GM20431 (cell line): ENCODE measurements around the gene DDN.

Experiments used
- in situ Hi-C: fragments of 300-500 bp; cut with MseI, MboI; formaldehyde crosslinking; loops from one replicate; pipeline ENCODE4 v1.15.0; 2020; ENCODE audit warnings: low sequenced_read_pairs; ENCODE audit not compliant: unreplicated experiment

DDN gene

GRCh38 chr12:48986720-48987291 lies 12.4 kb downstream of the DDN start:
- in situ Hi-C loops, result no loop called here

GRCh38 chr12:48985901-48986300 lies 13.3 kb downstream of the DDN start:
- in situ Hi-C loops, result no loop called here

DNA sequence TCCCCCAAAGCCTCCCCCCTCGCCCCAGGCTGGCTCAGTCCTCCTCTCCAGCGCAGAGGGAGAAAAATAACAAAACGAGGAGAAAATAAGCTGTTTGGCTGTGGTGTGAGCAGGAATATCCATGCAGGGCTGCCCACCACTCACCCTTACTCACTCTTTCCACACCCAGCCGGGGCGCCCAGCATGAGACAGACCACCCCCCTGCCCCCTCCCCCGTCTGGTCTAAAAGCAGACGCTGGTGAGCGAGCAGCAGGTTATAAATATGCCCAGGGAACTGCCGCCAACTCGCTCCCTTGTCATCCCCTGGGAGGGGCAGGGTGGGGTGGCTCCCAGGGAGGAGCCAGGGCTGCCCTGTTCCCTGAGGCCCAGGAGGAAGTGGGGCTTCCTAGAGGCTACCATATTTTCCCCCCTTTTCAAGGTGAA lies 13.7 kb downstream of the DDN start:
- in situ Hi-C loops, result no loop called here

DNA sequence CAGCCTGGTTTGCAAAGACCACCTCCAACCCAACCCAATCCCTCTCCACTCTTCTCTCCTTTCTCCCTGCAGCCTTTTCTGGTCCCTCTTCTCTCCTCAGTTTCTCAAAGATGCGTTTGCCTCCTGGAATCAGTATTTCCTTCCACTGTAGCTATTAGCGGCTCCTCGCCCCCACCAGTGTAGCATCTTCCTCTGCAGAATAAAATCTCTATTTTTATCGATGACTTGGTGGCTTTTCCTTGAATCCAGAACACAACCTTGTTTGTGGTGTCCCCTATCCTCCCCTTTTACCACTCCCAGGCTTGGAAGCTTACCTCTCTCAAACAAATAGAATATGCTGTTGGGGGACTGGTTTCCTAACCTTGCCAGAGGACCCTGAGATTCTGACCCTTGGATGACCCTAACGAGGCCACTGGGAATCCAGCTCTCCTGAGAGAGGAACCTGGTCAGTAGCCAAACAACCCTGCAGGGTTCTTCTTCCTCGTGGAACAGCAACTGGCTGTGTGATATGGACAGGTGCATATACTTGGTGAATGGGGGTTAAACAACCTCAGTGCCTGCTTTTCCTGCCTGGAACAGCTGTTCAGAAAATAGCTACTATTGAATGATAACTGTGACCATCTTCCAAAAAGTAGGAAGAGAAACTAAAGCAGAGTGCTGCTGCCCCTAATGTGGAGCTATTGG lies 16.6 kb downstream of the DDN start:
- in situ Hi-C loops, result no loop called here

GRCh38 chr12:48981757-48982157 lies 17.4 kb downstream of the DDN start:
- in situ Hi-C loops, result no loop called here

DNA sequence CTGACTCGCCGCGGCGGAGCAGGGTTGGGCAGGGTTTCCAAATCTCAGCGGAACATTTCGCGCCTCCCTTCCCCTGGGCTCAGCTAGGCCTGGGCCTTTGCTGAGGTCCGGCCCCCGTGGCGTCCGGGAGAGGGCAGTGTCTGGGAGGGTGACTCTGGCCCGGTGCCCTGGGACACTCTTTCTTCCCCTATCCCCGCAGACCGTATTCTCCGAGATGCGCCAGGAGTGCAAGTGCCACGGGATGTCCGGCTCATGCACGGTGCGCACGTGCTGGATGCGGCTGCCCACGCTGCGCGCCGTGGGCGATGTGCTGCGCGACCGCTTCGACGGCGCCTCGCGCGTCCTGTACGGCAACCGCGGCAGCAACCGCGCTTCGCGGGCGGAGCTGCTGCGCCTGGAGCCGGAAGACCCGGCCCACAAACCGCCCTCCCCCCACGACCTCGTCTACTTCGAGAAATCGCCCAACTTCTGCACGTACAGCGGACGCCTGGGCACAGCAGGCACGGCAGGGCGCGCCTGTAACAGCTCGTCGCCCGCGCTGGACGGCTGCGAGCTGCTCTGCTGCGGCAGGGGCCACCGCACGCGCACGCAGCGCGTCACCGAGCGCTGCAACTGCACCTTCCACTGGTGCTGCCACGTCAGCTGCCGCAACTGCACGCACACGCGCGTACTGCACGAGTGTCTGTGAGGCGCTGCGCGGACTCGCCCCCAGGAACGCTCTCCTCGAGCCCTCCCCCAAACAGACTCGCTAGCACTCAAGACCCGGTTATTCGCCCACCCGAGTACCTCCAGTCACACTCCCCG lies 18.0 kb downstream of the DDN start:
- in situ Hi-C loops, result no loop called here

- in situ Hi-C loops, result no loop called here
Measured at GRCh38 chr12:48980389-48980952, 18.7 kb downstream of the DDN start.

DNA sequence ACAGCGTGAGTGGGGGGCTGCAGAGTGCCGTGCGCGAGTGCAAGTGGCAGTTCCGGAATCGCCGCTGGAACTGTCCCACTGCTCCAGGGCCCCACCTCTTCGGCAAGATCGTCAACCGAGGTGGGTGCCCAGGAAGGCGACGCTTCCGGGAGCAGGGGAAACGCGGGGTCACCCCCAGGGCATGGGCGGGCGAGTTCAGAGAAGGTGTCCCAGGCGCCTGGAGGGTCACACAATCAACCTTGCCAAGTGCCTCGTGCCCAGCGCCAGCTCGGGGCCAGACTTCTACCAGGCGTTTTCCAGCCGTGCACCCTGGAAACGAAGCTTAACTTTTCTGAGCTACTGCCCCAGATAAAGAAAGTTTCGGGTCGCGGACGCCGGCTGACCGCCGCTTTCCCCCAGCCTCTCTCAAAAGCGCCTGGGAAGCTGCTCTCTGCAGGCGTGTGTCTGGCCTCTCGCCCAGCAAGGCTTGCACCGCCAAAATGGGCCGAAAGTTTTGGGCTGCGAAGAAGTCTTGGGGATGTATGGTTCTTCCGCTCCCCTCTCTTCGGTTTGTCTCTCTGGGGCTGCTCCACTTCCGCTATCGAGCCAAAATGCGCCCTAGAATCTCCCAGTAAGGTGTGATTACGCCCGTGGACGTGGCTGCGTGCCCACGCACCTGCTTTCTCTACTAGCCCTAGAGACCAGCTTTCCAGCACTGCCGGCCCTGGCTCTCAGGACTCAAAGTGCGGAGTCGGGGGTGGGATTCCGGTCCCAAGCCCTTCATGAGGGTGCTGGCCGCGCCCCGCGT lies 19.4 kb downstream of the DDN start:
- in situ Hi-C loops, result no loop called here

DNA sequence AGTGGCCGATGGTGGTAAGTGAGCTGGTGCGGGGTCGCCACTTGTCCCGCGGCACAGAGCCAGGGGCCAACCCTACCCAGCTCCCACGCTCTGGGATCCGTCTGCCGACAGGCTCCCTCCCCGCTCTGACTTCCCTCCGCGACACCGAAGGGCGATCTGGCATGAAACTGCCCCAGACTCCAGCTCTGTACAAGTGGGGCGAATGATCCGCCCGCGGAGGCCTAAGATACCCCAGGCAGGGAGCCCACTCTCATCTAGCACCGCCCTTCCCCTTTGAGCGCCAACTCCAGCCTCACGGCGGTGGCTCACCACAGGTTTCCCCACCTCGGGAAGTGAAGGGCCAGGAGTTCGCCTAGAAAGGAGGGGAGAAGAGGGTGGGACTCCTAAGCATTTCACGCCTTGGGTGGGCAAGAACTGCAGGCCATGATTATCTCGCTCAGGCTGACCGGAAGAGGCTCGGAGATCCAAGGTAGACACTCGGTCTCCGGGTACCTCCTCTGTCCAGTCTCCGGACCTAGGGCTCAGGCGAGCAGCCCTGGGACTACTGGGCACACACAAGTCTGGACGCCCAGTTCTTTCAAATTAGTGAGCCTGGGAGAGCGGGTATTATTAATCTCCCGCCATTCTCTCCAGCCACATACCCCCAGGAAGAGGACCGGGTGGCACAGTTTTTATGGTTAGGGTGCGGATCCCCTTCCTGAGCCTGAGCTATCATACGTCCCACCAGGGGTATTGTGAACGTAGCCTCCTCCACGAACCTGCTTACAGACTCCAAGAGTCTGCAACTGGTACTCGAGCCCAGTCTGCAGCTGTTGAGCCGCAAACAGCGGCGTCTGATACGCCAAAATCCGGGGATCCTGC lies 20.2 kb downstream of the DDN start:
- in situ Hi-C loops, result no loop called here

- in situ Hi-C loops, result no loop called here
Measured at GRCh38 chr12:48978291-48978740, 20.9 kb downstream of the DDN start, which contains the start of gene WNT1. WNT1 (plus strand) TSS chr12:48978322; CDS start chr12:48978651, 329 bp downstream.

DNA sequence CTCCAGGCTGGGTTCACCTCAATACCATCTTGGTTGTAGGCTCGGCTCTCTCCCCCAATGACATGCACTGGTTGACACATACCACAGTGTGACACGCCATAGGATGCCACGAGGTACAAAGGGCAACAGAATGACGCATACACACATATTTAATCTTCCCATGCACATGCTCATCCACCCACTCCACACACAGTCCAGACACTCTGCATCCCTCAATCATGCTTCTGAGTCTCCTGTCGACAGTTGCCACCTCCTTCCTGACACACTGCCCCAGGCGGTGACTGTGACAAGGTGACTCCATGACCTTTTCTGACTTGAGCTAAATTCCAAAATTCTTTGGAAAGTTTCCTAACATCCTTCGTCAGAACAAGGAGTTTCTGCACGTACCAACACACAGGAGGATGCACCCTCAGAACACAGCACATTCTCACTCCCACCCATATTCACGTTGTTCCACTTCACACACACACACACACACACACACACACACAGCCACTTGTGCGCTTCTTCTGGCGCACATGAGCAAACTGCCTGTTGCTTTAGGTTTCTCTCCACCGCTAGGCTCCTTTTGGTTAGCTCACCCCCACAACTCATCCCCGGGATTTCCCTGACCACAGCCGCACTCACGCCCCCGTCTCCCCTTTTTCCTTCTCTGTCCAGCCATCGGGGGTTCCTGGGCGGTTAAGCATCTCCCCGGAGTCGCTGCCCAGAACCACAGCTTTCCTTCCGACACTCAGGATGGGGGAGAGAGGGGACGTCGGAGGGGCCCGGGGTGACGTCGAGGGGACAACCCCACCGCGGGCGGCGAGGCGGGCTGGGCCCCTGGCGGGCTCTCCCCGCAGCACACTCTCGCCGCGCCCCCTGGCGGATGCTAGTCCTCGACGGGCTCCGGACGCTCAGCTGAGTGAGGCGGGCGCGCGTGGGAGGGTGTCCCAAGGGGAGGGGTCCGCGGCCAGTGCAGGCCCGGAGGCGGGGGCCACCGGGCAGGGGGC lies 21.6 kb downstream of the DDN start:
- in situ Hi-C loops, result no loop called here

DNA sequence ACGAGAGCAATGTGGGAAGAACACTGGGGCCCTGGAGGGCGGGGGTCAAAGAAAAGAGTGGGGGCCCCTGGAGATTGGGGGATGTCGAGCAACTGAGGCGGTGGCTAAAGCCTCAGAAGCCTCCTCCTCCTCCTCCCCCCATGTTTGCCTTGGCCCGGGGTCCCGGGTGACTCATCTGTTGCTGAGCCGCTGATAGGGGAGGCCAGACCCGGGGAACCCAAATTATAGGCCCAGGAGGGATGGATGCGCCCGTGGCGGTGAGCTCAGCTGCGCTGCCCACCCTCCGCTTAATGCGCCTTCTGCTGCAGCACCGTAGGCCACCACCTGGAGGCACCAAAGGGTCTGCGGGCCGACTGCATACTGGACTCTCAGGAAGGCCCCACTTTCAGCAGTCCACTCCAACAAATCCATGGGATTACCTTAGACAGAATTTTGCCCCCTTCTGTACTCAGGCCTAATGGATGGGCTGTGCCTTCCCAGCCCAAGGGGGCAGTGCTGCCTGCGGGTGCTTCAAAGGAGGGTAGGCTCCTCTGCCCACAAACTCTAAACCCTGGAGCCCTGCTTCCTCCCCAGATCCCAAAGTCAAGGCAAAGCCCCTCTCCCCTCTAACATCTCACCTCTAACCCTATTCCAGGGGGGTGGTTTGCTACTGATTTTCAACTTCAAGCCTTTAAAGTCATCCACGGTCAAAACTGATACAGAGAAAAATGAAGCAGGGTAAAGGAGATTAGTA lies 25.1 kb downstream of the DDN start:
- in situ Hi-C loops, result no loop called here

GRCh38 chr12:48973531-48973930 lies 25.6 kb downstream of the DDN start:
- in situ Hi-C loops, result no loop called here

DNA sequence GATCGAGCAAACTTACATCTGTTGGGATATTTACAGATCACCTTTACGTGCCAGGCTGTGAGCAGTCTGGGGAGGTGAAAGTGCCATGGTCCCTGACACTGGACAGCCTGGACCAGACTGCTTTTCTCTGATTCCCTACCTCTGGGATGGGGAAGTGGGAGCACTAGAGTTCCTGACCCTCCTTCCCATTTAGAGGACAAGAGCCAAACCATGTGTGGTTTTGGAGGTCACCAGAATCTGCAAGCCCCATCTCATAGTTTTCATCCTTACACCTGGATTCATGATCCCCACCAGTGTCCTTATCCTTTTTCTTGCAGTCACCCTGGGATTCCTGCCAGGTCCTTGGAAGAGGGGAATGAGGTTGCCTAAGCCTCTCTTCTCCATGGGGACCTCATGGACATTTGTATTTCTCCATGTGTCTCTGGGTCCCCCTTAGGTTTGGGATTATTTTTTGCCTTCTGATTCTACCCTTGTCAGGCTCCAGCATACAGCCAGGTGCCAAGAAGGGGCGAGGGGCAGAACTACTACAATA lies 26.2 kb downstream of the DDN start:
- in situ Hi-C loops, result no loop called here

GRCh38 chr12:48972213-48972951 lies 26.8 kb downstream of the DDN start:
- in situ Hi-C loops, result no loop called here

DNA sequence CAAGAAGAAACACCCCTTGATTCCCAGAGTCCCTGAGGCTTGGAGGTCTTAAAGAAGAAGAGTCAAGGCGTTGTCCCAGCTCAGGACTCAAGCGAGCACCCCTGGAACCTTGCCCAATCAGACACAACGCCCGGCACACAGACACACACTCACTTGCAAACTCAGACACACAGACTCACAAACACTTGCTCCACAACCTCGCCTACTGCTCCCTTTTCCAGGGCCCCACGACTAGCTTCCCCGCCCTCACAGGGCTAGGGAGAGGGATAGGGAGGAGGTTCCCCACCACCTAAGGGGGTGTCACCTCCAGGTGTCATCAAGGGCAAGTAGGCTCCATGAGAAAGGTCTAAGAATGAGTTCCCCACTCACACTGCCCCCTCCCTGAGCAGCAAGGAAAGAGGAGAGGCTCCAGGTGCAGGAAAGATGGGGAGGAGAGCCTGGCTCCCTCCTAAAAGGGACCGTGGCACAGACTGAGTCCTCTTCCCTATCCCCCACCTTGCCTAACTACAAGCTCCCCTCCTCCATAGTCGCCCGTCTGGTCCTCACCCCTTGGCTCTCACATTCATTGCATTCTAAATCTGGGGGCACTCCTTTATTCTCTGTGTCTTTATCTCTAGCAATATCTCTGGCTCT lies 28.4 kb downstream of the DDN start:
- in situ Hi-C loops, result no loop called here
